OCI-LY7 (cell line): ENCODE data around the gene CPNE9.

Experiments
- CTCF ChIP-seq: fragments of 200-600 bp; sonication (generic); conservative IDR thresholded peaks from 2 replicates; pipeline ENCODE4 v1.5.1; 2014; ENCODE audit warnings: mild to moderate bottlenecking, antibody characterized with exemption, low read length, moderate library complexity, mixed read lengths
- EZH2phosphoT487 ChIP-seq: fragments of 200-600 bp; sonication (generic); IDR thresholded peaks from 2 replicates; pipeline ENCODE4 v1.6.1; 2018; ENCODE audit warnings: low read depth, borderline replicate concordance, mild to moderate bottlenecking, mixed run types, antibody characterized with exemption, low read length, moderate library complexity, mixed read lengths

- TF ChIP-seq CTCF, result no peak
- no peak for TF ChIP-seq EZH2phosphoT487
Observed at GRCh38 chr3:9664119-9664751, 39.4 kb upstream of the CPNE9 start.
